Measurements from ENCODE around the gene MT1G. TPM values are rescaled to one million over a fixed set of nuclear protein-coding genes. Genes with fewer than 3 reads are reported as not detected.

MT1G gene
- total and polyA plus RNA-seq, 9 of the 15 experiments (the other 6 are each of a cell fraction or from before 2014, with no cell fraction given), result 0.28 to 1.7 (median 0.69) TPM; not detected in 4

GRCh38 chr16:56651586-56651985, 16.3 kb downstream of the MT1G start, which contains the start of gene MT1B:
Gene MT1B (plus strand): TSS chr16:56651886. CDS start chr16:56651954, 68 bp downstream.
- CTCF ChIA-PET (ENCODE audit: low intra/inter-chr PET ratio), result no interaction called here
- H3K4me1 ChIP-seq (replicated peaks in 1 of 2; ENCODE audit: control insufficient read depth in 2 of 2, insufficient read depth in 2 of 2, low read length in 2 of 2), result peaks cover 0 to 5% of the 10 kb centered on the region in 2 experiments; a peak in 1 of 5 replicates
- no peaks in the 10 kb centered on the region for H3K36me3 ChIP-seq (ENCODE audit: control insufficient read depth, insufficient read depth, low read length)
- H4K20me1 ChIP-seq (replicated peaks; ENCODE audit: control insufficient read depth, insufficient read depth, low read length), result no peaks in the 10 kb centered on the region; the same call in 1 of the 2 replicates
- ATAC-seq, result no peak
- FAIRE-seq, result no peak
- H3K27ac ChIP-seq (ENCODE audit: extremely low read depth, low read depth, low read length), result no peak within 1 kb of the TSS
- H3K27me3 ChIP-seq (ENCODE audit: control insufficient read depth in 2 of 2, insufficient read depth in 2 of 2, low read length in 2 of 2), result peaks cover 33 to 70% of the 10 kb centered on the region in 2 experiments; a peak in 4 of 5 replicates
- no peaks in the 10 kb centered on the region for H3K79me2 ChIP-seq (ENCODE audit: control insufficient read depth, insufficient read depth, low read length)
- no peaks in the 10 kb centered on the region for H3K9me1 ChIP-seq (ENCODE audit: control insufficient read depth, insufficient read depth, low read length)
- H3K9ac ChIP-seq (ENCODE audit: insufficient read depth in 1 of 2, low read depth in 2 of 2, low read length in 2 of 2), result no peak within 1 kb of the TSS
- H3K4me3 ChIP-seq, result no peak within 1 kb of the TSS
- in situ Hi-C loops (cut with MboI) (no loop called here), intact Hi-C loops (cut with micrococcal nuclease) (no loop called here)
- POLR2A ChIA-PET, result no interaction called here
- BruUV-seq (replicated peaks), result no TSS peak
- TF ChIP-seq ZNF75A (CRISPR knock-in tag; IDR thresholded peaks at IDR 0.05) (no peak), CBFA2T2 (conservative IDR thresholded peaks at IDR 0.05) (no peak), CREB3L1 (IDR thresholded peaks at IDR 0.05; ENCODE audit: borderline replicate concordance, low read depth) (no peak), SRF (CRISPR knock-in tag; IDR thresholded peaks at IDR 0.05) (no peak)
- TF ChIP-seq, protein P1, sequence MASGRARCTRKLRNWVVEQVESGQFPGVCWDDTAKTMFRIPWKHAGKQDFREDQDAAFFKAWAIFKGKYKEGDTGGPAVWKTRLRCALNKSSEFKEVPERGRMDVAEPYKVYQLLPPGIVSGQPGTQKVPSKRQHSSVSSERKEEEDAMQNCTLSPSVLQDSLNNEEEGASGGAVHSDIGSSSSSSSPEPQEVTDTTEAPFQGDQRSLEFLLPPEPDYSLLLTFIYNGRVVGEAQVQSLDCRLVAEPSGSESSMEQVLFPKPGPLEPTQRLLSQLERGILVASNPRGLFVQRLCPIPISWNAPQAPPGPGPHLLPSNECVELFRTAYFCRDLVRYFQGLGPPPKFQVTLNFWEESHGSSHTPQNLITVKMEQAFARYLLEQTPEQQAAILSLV (tag; IDR thresholded peaks at IDR 0.05), result no peak
- H3K4me2 ChIP-seq (ENCODE audit: insufficient read depth, low read length), result no peak within 1 kb of the TSS
- no peaks in the 10 kb centered on the region for H3K9me3 ChIP-seq (replicated peaks; ENCODE audit: control insufficient read depth, insufficient read depth, low read depth, low read length)
- under 1% methylated on average over 7 of the region's 7 CpGs for WGBS (ENCODE audit: insufficient coverage, low coverage, missing lambda C conversion rate)
- no peak within 1 kb of the TSS for H2AFZ ChIP-seq (ENCODE audit: low read depth, low read length)
- DNase-seq (ENCODE audit: extremely low read depth in 1 of 4, low spot score in 3 of 4), result no peak

Data from K562 (cell line).